ENCODE results near the gene RUNDC3A.
A peak's percentile ranks its signal among the peaks of the same experiment; 100 is the strongest.

RUNDC3A gene

DNA sequence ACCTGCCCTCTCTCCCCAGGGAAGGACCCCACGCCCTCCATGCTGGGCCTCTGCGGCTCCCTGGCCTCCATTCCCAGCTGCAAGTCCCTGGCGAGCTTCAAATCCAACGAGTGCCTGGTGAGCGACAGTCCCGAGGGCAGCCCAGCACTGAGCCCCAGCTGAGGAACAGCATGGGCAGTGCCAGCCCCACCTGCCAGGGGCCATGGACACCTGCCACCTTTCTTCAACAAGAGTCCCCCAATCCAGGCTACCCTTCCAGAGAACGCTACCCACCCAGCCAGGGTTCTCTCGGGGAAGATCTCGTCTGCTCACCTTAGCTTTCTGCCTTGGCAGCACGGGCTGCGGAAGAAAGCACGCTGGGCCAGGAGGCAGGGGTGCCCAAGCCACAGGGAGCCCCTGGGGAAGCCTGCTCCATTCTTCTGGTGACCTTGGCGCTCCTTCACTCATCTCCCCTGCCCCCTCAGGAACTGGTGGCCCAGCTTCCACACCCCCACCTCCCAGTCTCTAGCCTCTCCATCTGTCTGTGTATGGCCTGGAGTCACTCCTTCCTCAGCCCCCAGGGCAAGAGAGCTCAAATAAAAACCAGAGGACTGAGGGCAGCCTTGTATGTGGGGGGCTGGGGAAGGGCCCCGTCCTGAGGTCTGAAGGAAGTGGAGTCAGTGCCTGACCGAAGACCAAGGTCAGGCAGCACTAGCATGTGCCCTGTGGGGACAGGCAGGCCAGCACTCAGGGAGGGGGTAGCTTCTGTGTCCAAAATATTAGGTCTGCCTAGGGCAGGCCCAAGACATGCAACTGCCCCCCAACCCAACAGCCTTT lies 9.9 kb downstream of the RUNDC3A start:
- peak overlapping the region; percentile 72 for H3K27ac ChIP-seq
- TF ChIP-seq, protein P1, sequence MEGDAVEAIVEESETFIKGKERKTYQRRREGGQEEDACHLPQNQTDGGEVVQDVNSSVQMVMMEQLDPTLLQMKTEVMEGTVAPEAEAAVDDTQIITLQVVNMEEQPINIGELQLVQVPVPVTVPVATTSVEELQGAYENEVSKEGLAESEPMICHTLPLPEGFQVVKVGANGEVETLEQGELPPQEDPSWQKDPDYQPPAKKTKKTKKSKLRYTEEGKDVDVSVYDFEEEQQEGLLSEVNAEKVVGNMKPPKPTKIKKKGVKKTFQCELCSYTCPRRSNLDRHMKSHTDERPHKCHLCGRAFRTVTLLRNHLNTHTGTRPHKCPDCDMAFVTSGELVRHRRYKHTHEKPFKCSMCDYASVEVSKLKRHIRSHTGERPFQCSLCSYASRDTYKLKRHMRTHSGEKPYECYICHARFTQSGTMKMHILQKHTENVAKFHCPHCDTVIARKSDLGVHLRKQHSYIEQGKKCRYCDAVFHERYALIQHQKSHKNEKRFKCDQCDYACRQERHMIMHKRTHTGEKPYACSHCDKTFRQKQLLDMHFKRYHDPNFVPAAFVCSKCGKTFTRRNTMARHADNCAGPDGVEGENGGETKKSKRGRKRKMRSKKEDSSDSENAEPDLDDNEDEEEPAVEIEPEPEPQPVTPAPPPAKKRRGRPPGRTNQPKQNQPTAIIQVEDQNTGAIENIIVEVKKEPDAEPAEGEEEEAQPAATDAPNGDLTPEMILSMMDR (IDR thresholded peaks at IDR 0.05) = no peak
- TF ChIP-seq ZFX (IDR thresholded peaks at IDR 0.05; ENCODE audit: borderline replicate concordance) = no peak

DNA sequence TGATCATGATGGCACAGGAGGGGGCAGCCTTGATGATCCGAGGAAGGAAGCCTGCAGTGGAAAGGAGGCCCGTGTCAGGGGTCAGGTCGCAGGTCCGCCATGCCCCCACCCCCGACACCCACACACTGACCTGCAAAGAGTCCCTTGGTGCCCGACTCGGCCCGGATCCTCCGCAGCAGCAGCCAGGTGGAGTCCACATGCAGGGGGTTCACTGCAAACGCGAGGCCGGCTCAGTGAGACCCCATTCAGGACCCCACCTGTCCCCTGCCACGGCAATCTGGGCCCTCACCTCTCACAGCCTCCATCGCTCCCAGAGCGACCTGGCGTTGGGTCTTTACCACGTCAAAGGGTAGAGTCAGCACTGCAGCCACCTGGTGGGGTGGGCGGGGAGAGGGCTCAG lies 11.7 kb downstream of the RUNDC3A start:
- TF ChIP-seq, protein P1 (IDR thresholded peaks at IDR 0.05) = no peak
- no peak for TF ChIP-seq ZFX (IDR thresholded peaks at IDR 0.05; ENCODE audit: borderline replicate concordance)
- H3K27ac ChIP-seq = no peak overlapping the region

DNA sequence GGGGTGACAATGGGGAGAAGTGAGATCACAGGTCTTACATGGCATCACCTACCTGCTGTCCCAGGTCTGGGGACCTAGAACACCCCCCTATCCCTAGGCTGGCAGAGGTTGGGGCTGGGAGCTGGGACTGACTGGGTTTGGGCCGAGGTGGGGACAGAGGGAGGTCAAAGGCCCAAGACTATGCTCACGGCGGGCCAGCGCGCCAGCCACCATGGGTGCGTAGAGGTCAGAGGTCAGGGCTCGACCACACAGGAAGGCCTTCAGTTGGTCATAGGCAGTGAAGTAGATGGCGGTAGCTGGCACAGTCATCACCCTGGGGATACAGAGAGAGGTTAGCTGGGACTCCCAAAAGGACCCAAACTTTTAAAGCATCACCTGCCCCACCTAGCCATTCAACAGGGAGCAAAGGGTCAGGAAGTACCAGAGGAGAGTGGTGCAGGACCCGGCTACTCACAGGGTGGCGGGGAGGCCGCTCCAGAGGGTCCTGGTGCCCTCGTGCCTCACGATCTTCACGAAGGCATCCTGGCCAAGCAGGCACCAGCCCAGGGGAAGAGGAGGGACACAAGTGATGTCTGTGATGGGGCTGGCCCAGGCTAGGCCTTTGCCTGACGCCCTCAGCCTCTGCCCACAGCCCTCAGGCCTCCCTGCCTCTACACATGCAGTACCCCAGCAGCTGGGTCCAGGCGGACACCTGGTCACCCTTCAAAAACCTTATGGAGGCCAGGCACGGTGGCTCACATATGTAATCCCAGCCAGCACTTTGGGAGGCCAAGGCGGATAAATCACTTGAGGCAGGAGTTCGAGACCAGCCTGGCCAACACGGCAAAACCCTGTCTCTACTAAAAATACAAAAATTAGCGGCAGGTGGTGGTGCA lies 13.1 kb downstream of the RUNDC3A start:
- TF ChIP-seq ZFX (IDR thresholded peaks at IDR 0.05; ENCODE audit: borderline replicate concordance) = no peak
- TF ChIP-seq, protein P1 (IDR thresholded peaks at IDR 0.05) = no peak
- H3K27ac ChIP-seq = no peak overlapping the region

DNA sequence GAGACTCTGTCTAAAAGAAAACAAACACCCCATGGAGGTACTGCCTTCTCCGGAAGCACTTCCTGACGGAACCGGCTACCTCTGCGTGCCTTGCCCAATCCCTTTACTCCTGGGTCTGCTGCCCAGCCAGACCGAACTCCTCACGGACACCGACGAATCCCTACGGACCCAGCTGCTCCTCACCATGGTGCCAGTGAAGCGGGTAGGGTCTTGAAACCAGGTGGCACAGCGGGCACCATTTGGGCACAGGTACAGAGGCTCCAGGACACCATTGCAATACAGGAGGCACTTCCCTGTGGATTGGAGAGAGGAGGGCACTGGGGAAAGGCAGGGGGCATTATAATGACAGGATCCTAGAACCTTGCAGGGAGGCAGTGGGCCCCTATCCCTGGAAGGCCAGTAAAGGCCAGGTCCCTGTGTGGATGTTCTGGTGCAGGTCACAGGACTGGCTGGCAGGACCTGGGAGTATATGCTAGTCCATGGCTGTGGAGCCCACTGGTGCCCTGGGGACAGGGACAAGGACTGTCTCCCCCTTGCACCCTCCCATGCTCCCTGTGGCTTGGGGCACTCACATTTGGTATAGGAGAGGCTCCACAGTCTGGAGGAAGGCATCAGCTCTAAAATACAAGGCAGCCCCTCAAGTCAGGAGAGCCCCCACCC lies 14.0 kb downstream of the RUNDC3A start:
- peak overlapping the region; percentile 98 for H3K27ac ChIP-seq
- no peak for TF ChIP-seq ZFX (IDR thresholded peaks at IDR 0.05; ENCODE audit: borderline replicate concordance)
- TF ChIP-seq, protein P1 (IDR thresholded peaks at IDR 0.05) = no peak

DNA sequence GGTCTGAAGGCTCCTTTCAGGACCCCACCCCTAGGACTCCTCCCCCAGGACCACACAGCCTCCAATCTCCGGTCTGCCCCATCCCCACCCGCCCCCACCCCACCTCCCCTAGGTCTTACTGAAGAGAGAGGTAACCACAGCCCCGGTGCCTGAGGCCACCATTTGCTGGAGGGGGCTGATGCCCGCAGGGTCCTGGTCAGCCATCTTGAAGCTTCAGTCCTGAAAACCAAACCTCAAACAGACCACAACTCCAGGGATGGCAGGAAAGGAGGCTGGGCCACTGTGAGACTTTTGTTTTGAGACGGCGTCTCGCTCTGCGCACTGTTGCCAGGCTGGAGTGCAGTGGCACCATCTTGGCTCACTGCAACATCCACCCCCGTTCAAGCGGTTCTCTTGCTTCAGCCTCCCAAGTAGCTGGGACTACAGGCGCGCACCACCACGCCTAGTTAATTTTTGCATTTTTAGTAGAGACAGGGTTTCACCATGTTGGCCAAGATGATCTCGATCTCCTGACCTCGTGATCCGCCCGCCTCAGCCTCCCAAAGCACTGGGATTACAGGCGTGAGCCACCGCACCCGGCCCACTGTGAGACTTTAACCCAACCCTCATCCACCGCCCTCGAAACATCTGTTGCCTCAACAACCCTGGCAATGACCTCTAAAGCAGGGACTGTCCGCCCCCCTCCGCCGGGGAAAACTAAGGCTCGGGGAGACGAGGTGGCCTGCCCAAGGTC lies 15.1 kb downstream of the RUNDC3A start:
- H3K27ac ChIP-seq = peak overlapping the region; percentile 98

DNA sequence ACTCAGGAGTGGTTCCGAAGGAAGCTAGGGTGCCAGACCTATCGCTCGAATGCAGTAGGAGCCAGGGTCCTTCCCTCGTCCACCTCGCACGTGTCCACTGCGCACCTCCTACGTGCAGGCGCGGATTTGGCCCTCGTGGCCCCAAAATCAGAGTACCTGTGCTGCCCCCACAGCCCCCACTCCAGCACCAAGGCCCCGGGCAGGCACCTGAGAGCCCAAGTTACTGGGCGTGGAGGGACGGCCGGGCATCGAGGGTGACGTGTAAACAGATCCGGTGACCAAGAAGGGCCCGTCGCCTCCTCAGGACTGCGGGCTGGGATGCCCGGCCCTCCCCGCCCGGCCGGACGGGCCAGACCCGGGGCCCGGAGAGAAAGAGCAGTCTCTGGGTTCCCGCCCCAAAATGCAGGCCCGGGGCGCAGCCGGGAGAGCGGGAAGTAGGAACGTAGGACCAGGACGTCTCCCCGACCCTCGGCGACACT lies 15.7 kb downstream of the RUNDC3A start:
- TF ChIP-seq, protein P1 (IDR thresholded peaks at IDR 0.05) = no peak
- no peak for TF ChIP-seq ZFX (IDR thresholded peaks at IDR 0.05; ENCODE audit: borderline replicate concordance)
- peak overlapping the region; percentile 98 for H3K27ac ChIP-seq

More for the DNA sequence above, 15.1 kb downstream of the RUNDC3A start:
- TF ChIP-seq, protein P1 (IDR thresholded peaks at IDR 0.05) = no peak
- TF ChIP-seq ZFX (IDR thresholded peaks at IDR 0.05; ENCODE audit: borderline replicate concordance) = no peak

All from 22Rv1 (cell line).